ENCODE results near the gene ARSG.

- TF ChIP-seq RORA (CRISPR knock-in tag; IDR thresholded peaks at IDR 0.05) (no peak), ZNF709 (CRISPR knock-in tag; IDR thresholded peaks at IDR 0.05) (no peak)
These were observed 31.1 kb upstream of the ARSG start for GRCh38 chr17:68260051-68260762.
